Stimulated activated CD4-positive, alpha-beta T cell treated with anti-CD3 and anti-CD28 coated beads, Interleukin-4, amount 100 ng/mL, for 4 hours (primary cell): ENCODE results near the gene STK10.
"Not testable (repeated sequence)": the region's sequence is repeated elsewhere in the genome, so short reads cannot be mapped to it uniquely, and the experiment has no call there.

Source experiments
- DNase-seq, 2 experiments: peaks; one replicate each; pipeline ENCODE4 v3.0.0-alpha.2; 2020

STK10 gene

GRCh38 chr5:172048539-172049101 is 139.4 kb downstream of the STK10 start:
- no peak for DNase-seq

- DNase-seq = no peak
Measured at GRCh38 chr5:172048170-172048422, 139.9 kb downstream of the STK10 start.

GRCh38 chr5:172046593-172046992 is 141.4 kb downstream of the STK10 start:
- no peak for DNase-seq

GRCh38 chr5:172045315-172045632 is 142.8 kb downstream of the STK10 start:
- no peak for DNase-seq

- no peak for DNase-seq
Measured at GRCh38 chr5:172044631-172045314, 143.3 kb downstream of the STK10 start.

GRCh38 chr5:172043865-172044264 is 144.2 kb downstream of the STK10 start:
- DNase-seq = no peak

GRCh38 chr5:172042183-172042582 is 145.8 kb downstream of the STK10 start:
- DNase-seq = no peak

GRCh38 chr5:172038167-172038566 is 149.9 kb downstream of the STK10 start:
- no peak for DNase-seq

- no peak for DNase-seq
Measured at GRCh38 chr5:172035049-172035448, 153.0 kb downstream of the STK10 start.

- DNase-seq = no peak
Measured at GRCh38 chr5:172031894-172032461, 156.0 kb downstream of the STK10 start.

GRCh38 chr5:172029876-172030275 is 158.1 kb downstream of the STK10 start:
- no peak for DNase-seq

- DNase-seq = no peak
Measured at GRCh38 chr5:172028167-172028566, 159.9 kb downstream of the STK10 start.

GRCh38 chr5:172020110-172020786 is 167.8 kb downstream of the STK10 start:
- not testable (repeated sequence) for DNase-seq

GRCh38 chr5:172015346-172015745 is 172.7 kb downstream of the STK10 start:
- no peak for DNase-seq

- DNase-seq = no peak
Measured at GRCh38 chr5:172010278-172010677, 177.7 kb downstream of the STK10 start.

GRCh38 chr5:172009536-172010270 is 178.3 kb downstream of the STK10 start:
- no peak for DNase-seq

GRCh38 chr5:172008689-172009141 is 179.3 kb downstream of the STK10 start:
- no peak for DNase-seq

- no peak for DNase-seq
Measured at GRCh38 chr5:172008111-172008455, 179.9 kb downstream of the STK10 start.

- DNase-seq = no peak
Measured at GRCh38 chr5:172007175-172008110, 180.6 kb downstream of the STK10 start.

- DNase-seq = peak; percentile 91 to 95
Measured at GRCh38 chr5:172006321-172007174, 181.5 kb downstream of the STK10 start, which contains the start of gene FBXW11. Gene FBXW11 (minus strand): TSS chr5:172006638. CDS start chr5:172006502, 136 bp downstream.

GRCh38 chr5:172005708-172006320 is 182.2 kb downstream of the STK10 start:
- DNase-seq = peak in 1 of 2 experiments; percentile 26
